B cell (primary cell): ENCODE data around the gene INO80D. TPM values are rescaled to one million over a fixed set of nuclear protein-coding genes. Genes with fewer than 3 reads are reported as not detected.

Source experiments
- ATAC-seq: fragments of 200-7000 bp; cut with Tn5 transposase; one replicate; pipeline ENCODE4 v1.10.0; 2021; ENCODE audit warnings: low read depth, mild to moderate bottlenecking, moderate number of reproducible peaks, moderate library complexity
- CTCF ChIA-PET: fragments of 350-600 bp; sonication (Branson Sonifier 250); formaldehyde crosslinking; loops from one replicate; lab custom pipeline; 2021; ENCODE audit warnings: antibody characterized with exemption, inconsistent platforms; lab: Charles Lee
- POLR2A ChIA-PET: fragments of 350-600 bp; sonication (Branson Sonifier 250); formaldehyde crosslinking; loops from one replicate; lab custom pipeline; 2021; ENCODE audit warnings: antibody characterized with exemption; lab: Charles Lee
- DNase-seq: peaks from one replicate; pipeline ENCODE4 v3.0.0; 2013
- H2AFZ ChIP-seq: 2 replicates; pipeline ENCODE4 v1.6.1; 2012; ENCODE audit warnings: mild to moderate bottlenecking, low read depth, low read length; ENCODE audit not compliant: insufficient read depth, poor library complexity, severe bottlenecking
- H3K27ac ChIP-seq, 2 donors: 1 replicate in 1 of 2; 2 replicates in 1 of 2; pipeline ENCODE4 v1.5.1; 2012 to 2013; ENCODE audit warnings: low read length in 2 of 2, mild to moderate bottlenecking in 2 of 2, moderate library complexity in 1 of 2
- H3K27me3 ChIP-seq, 4 experiments: fragments of 200-600 bp in 1 of 4; sonication (generic) in 1 of 4; replicated peaks in 1 of 4; 1 replicate in 2 of 4; 2 replicates in 2 of 4; pipeline versions ENCODE4 v1.6.1 to v1.7.0; 2013 to 2016; ENCODE audit warnings: low read length in 3 of 4, mild to moderate bottlenecking in 2 of 4, mixed read lengths in 1 of 4, moderate library complexity in 1 of 4; ENCODE audit not compliant: insufficient read depth in 4 of 4, control insufficient read depth in 3 of 4; ENCODE audit errors: control extremely low read depth in 1 of 4
- H3K36me3 ChIP-seq, 2 experiments: replicated peaks in 1 of 2; 1 replicate in 1 of 2; 2 replicates in 1 of 2; pipeline versions ENCODE4 v1.6.1 to v1.7.1; 2013; ENCODE audit warnings: low read length in 1 of 2; ENCODE audit not compliant: insufficient read depth in 2 of 2, control insufficient read depth in 1 of 2; ENCODE audit errors: control extremely low read depth in 1 of 2, extremely low read depth in 1 of 2
- H3K4me1 ChIP-seq, 2 donors: fragments of 200-600 bp in 1 of 2; sonication (generic) in 1 of 2; 1 replicate in 1 of 2; 2 replicates in 1 of 2; pipeline versions ENCODE4 v1.5.1 to v1.6.1; 2013 to 2017; ENCODE audit warnings: low read length in 2 of 2; ENCODE audit not compliant: control insufficient read depth in 2 of 2, insufficient read depth in 2 of 2
- H3K4me2 ChIP-seq: replicated peaks from 2 replicates; pipeline ENCODE3; 2012; ENCODE audit warnings: mild to moderate bottlenecking, low read depth, low read length; ENCODE audit not compliant: poor library complexity, severe bottlenecking
- H3K4me3 ChIP-seq, 5 experiments: fragments of 200-600 bp in 1 of 5; sonication (generic) in 1 of 5; 1 replicate in 3 of 5; 2 replicates in 2 of 5; pipeline versions ENCODE4 v1.5.1 to v1.7.0; 2011 to 2016; ENCODE audit warnings: low read length in 4 of 5, mild to moderate bottlenecking in 4 of 5, low read depth in 2 of 5, control low read depth in 1 of 5, moderate library complexity in 1 of 5; ENCODE audit not compliant: insufficient read depth in 1 of 5; ENCODE audit errors: control extremely low read depth in 1 of 5, extremely low read depth in 1 of 5
- H3K79me2 ChIP-seq: fragments of 200-600 bp; sonication (generic); one replicate; pipeline ENCODE4 v1.6.0; 2016; ENCODE audit warnings: low read length; ENCODE audit not compliant: control insufficient read depth, insufficient read depth
- H3K9ac ChIP-seq: fragments of 200-600 bp; sonication (generic); 2 replicates; pipeline ENCODE4 v1.6.1; 2017; ENCODE audit warnings: mild to moderate bottlenecking, low read length, moderate library complexity
- H3K9me3 ChIP-seq, 3 donors: one replicate each; pipeline versions ENCODE4 v1.6.1 to v1.7.1; 2013; ENCODE audit warnings: low read length in 2 of 3; ENCODE audit not compliant: control insufficient read depth in 2 of 3, insufficient read depth in 1 of 3; ENCODE audit errors: control extremely low read depth in 1 of 3
- H4K20me1 ChIP-seq: 2 replicates; pipeline ENCODE4 v1.6.0; 2012; ENCODE audit warnings: mild to moderate bottlenecking, low read length; ENCODE audit not compliant: insufficient read depth, control insufficient read depth, poor library complexity, severe bottlenecking
- H3K27ac Mint-ChIP-seq: one replicate; pipeline ENCODE4 v1.8.0; 2021; ENCODE audit warnings: mixed read lengths
- H3K27me3 Mint-ChIP-seq: one replicate; pipeline ENCODE4 v1.8.0; 2021; ENCODE audit warnings: mixed read lengths
- H3K4me1 Mint-ChIP-seq: one replicate; pipeline ENCODE4 v1.8.0; 2021; ENCODE audit warnings: mixed read lengths
- H3K4me3 Mint-ChIP-seq: one replicate; pipeline ENCODE4 v1.8.0; 2021; ENCODE audit warnings: mixed read lengths
- H3K9me3 Mint-ChIP-seq: one replicate; pipeline ENCODE4 v1.8.0; 2022; ENCODE audit warnings: mixed read lengths; ENCODE audit not compliant: insufficient read depth
- CTCF ChIP-seq: fragments of 200-600 bp; IDR thresholded peaks from one replicate; pipeline ENCODE4 v1.8.0; 2022; ENCODE audit warnings: antibody characterized with exemption, mild to moderate bottlenecking
- EZH2 ChIP-seq: IDR thresholded peaks from 2 replicates; pipeline ENCODE4 v1.6.1; 2012; ENCODE audit warnings: borderline replicate concordance, low read depth, mild to moderate bottlenecking, moderate library complexity, low read length; ENCODE audit not compliant: insufficient read depth, poor library complexity, severe bottlenecking
- WGBS: methylation state at CpG from one replicate; pipeline ENCODE4 v1.1.5; 2013; ENCODE audit warnings: missing lambda C conversion rate; ENCODE audit not compliant: insufficient coverage; 5-methylcytosine and 5-hydroxymethylcytosine counted together
- intact Hi-C: fragments of 100-400 bp; cut with micrococcal nuclease; formaldehyde crosslinking; loops from one replicate; pipeline ENCODE4 v1.10.0; 2022
- polyA plus RNA-seq: library from polyadenylated mRNA; depleted of rRNA; stranded (reverse); fragments of >200 nt; gene quantifications from 2 replicates; pipeline ENCODE4 v1.2.3, GENCODE V29; 2012
- total RNA-seq, 2 donors: library from RNA; stranded (reverse); fragments of 120-200 nt in 1 of 2; gene quantifications; 1 replicate in 1 of 2; 2 replicates in 1 of 2; pipeline versions ENCODE4 v1.2.3 to v1.2.4, GENCODE V29; 2013 to 2022

Gene INO80D
- total and polyA plus RNA-seq, 2 donors (not counting 1 experiment from before 2014, with no cell fraction given) = 6.3 to 61.2 TPM

- WGBS = 97% methylated on average over 7 of the region's 8 CpGs
- Histone ChIP-seq H2AFZ (no peak overlapping the region), H3K4me3 (no peak overlapping the region), H3K36me3 (peaks cover 0 to 84% of the 10 kb centered on the region in 2 experiments), H3K27me3 (no peaks in the 10 kb centered on the region), H3K79me2 (peaks cover 11% of the 10 kb centered on the region), H3K9ac (no peak overlapping the region), H3K4me2 (no peak overlapping the region), H3K9me3 (no peaks in the 10 kb centered on the region), H3K4me1 (no peaks in the 10 kb centered on the region), H4K20me1 (peaks cover 7% of the 10 kb centered on the region), H3K27ac (no peak overlapping the region)
- POLR2A ChIA-PET = no interaction called here
- DNase-seq = no peak
- Mint-ChIP-seq H3K4me3 (no peak overlapping the region), H3K4me1 (peaks cover 2% of the 10 kb centered on the region), H3K27me3 (no peaks in the 10 kb centered on the region), H3K9me3 (no peaks in the 10 kb centered on the region), H3K27ac (no peak overlapping the region)
- no peak for ATAC-seq
- TF ChIP-seq CTCF (no peak), EZH2 (no peak)
- intact Hi-C loops = no loop called here
- CTCF ChIA-PET = no interaction called here
Observed at GRCh38 chr2:206004004-206004693, 81.8 kb downstream of the INO80D start.

GRCh38 chr2:206002440-206002839, 83.5 kb downstream of the INO80D start:
- Histone ChIP-seq H3K79me2 (peaks cover 11% of the 10 kb centered on the region), H3K4me1 (no peaks in the 10 kb centered on the region), H3K9me3 (no peaks in the 10 kb centered on the region), H3K4me3 (no peak overlapping the region), H3K27ac (no peak overlapping the region), H3K27me3 (no peaks in the 10 kb centered on the region), H4K20me1 (peaks cover 7% of the 10 kb centered on the region), H3K36me3 (peaks cover 0 to 85% of the 10 kb centered on the region in 2 experiments), H2AFZ (no peak overlapping the region), H3K4me2 (no peak overlapping the region), H3K9ac (no peak overlapping the region)
- TF ChIP-seq EZH2 (no peak), CTCF (no peak)
- Mint-ChIP-seq H3K27ac (no peak overlapping the region), H3K4me1 (peaks cover 2% of the 10 kb centered on the region), H3K27me3 (no peaks in the 10 kb centered on the region), H3K9me3 (no peaks in the 10 kb centered on the region), H3K4me3 (no peak overlapping the region)
- WGBS = no CpG with 5 or more reads among the region's 1 CpG
- CTCF ChIA-PET = no interaction called here
- ATAC-seq (no peak), DNase-seq (no peak)
- POLR2A ChIA-PET = no interaction called here
- intact Hi-C loops = no loop called here
